Tibial nerve (tissue), 4 donors: ENCODE data around the gene GGA1. TPM values are rescaled to one million over a fixed set of nuclear protein-coding genes. Genes with fewer than 3 reads are reported as not detected.

Source experiments
- DNase-seq, 2 donors: peaks; one replicate each; pipeline ENCODE4 v3.0.0-alpha.2; 2019; ENCODE audit warnings: low spot score in 2 of 2
- H3K27ac ChIP-seq, 4 donors: fragments of 200-600 bp; sonication (generic) in 3 of 4; one replicate each; pipeline ENCODE4 v1.5.1; 2017 to 2019; ENCODE audit warnings: mild to moderate bottlenecking in 1 of 4
- H3K27me3 ChIP-seq, 2 donors: fragments of 200-600 bp; sonication (generic) in 1 of 2; one replicate each; pipeline versions ENCODE4 v1.5.1 to v1.6.0; 2017 to 2019
- H3K36me3 ChIP-seq, 3 donors: fragments of 200-600 bp; sonication (generic); one replicate each; pipeline ENCODE4 v1.5.1; 2018 to 2019
- H3K4me1 ChIP-seq, 4 donors: fragments of 200-600 bp; sonication (generic) in 3 of 4; one replicate each; pipeline ENCODE4 v1.5.1; 2017 to 2019
- H3K4me3 ChIP-seq, 4 donors: fragments of 200-600 bp; sonication (generic) in 3 of 4; one replicate each; pipeline ENCODE4 v1.5.1; 2017 to 2019; ENCODE audit warnings: mild to moderate bottlenecking in 1 of 4, moderate library complexity in 1 of 4
- H3K9me3 ChIP-seq, 4 donors: fragments of 200-600 bp; sonication (generic) in 3 of 4; one replicate each; pipeline ENCODE4 v1.5.1; 2017 to 2019
- CTCF ChIP-seq, 5 experiments: fragments of 200-600 bp in 3 of 5; fragments of 450-650 bp in 2 of 5; sonication (generic) in 3 of 5; IDR thresholded peaks; one replicate each; pipeline ENCODE4 v1.5.1; 2016 to 2019; ENCODE audit warnings: antibody characterized with exemption in 5 of 5, mild to moderate bottlenecking in 3 of 5, moderate library complexity in 2 of 5
- EP300 ChIP-seq, 2 donors: sonication (generic); formaldehyde crosslinking; IDR thresholded peaks; one replicate each; pipeline ENCODE4 v1.6.1; 2017; ENCODE audit warnings: antibody characterized with exemption in 2 of 2, mild to moderate bottlenecking in 1 of 2
- POLR2A ChIP-seq, 2 donors: fragments of 450-650 bp; IDR thresholded peaks; one replicate each; pipeline ENCODE4 v1.6.1; 2017; ENCODE audit warnings: antibody characterized with exemption in 2 of 2, mild to moderate bottlenecking in 2 of 2, moderate library complexity in 2 of 2
- WGBS, 2 donors: methylation state at CpG; one replicate each; pipeline ENCODE4 v1.1.5; 2018; 5-methylcytosine and 5-hydroxymethylcytosine counted together
- total RNA-seq, 4 donors: library from RNA; depleted of rRNA; stranded (reverse); fragments of >200 nt; gene quantifications; one replicate each; pipeline ENCODE4 v1.1.0, GENCODE V29; 2016

The GGA1 gene
- total RNA-seq, 4 donors from 2014 or later: 66.3 to 99.0 (median 77.2) TPM

- Histone ChIP-seq H3K4me3 (no peak overlapping the region), H3K9me3 (no peaks in the 10 kb centered on the region), H3K4me1 (peaks cover 0 to 66% (median 28%) of the 10 kb centered on the region in 4 donors), H3K27me3 (no peaks in the 10 kb centered on the region), H3K27ac (peak overlapping the region; percentile 47 to 90 (median 86)), H3K36me3 (peaks cover 0 to 3% (median 0%) of the 10 kb centered on the region in 3 donors)
- WGBS, 2 donors: 56 to 64% methylated on average over 2 of the region's 2 CpGs
- no peak for TF ChIP-seq POLR2A (IDR thresholded peaks at IDR 0.05)
- no peak for TF ChIP-seq CTCF (IDR thresholded peaks at IDR 0.05)
- no peak for TF ChIP-seq EP300 (IDR thresholded peaks at IDR 0.05)
- no peak for DNase-seq
Observed at GRCh38 chr22:37660709-37661045, 52.0 kb downstream of the GGA1 start.

- peaks cover 0 to 72% (median 29%) of the 10 kb centered on the region in 4 donors for H3K4me1 ChIP-seq
- peaks cover 0 to 9% (median 0%) of the 10 kb centered on the region in 3 donors for H3K36me3 ChIP-seq
- no peaks in the 10 kb centered on the region for H3K9me3 ChIP-seq
- no peaks in the 10 kb centered on the region for H3K27me3 ChIP-seq
- WGBS, 2 donors: 20 to 22% methylated on average over 12 of the region's 12 CpGs
- H3K27ac ChIP-seq: peak overlapping the region; percentile 47 to 90 (median 86)
- peak in 1 of 2 donors; percentile 27 for TF ChIP-seq EP300 (IDR thresholded peaks at IDR 0.05)
- peak in 1 of 2 donors; percentile 42 for TF ChIP-seq POLR2A (IDR thresholded peaks at IDR 0.05)
- TF ChIP-seq CTCF (IDR thresholded peaks at IDR 0.05): peak; percentile 34 to 73 (median 50)
- H3K4me3 ChIP-seq: no peak overlapping the region
- no peak for DNase-seq
Observed at GRCh38 chr22:37661160-37661924, 52.7 kb downstream of the GGA1 start.

- WGBS, 2 donors: 64 to 69% methylated on average over 5 of the region's 5 CpGs
- H3K4me3 ChIP-seq: no peak overlapping the region
- H3K27ac ChIP-seq: peak overlapping the region; percentile 47 to 90 (median 86)
- peaks cover 0 to 75% (median 29%) of the 10 kb centered on the region in 4 donors for H3K4me1 ChIP-seq
- no peaks in the 10 kb centered on the region for H3K9me3 ChIP-seq
- H3K27me3 ChIP-seq: no peaks in the 10 kb centered on the region
- peaks cover 0 to 13% (median 0%) of the 10 kb centered on the region in 3 donors for H3K36me3 ChIP-seq
- DNase-seq: no peak
- no peak for TF ChIP-seq CTCF (IDR thresholded peaks at IDR 0.05)
Observed at GRCh38 chr22:37662039-37662438, 53.4 kb downstream of the GGA1 start.

- TF ChIP-seq EP300 (IDR thresholded peaks at IDR 0.05): no peak
- no peak for TF ChIP-seq CTCF (IDR thresholded peaks at IDR 0.05)
- no peak for TF ChIP-seq POLR2A (IDR thresholded peaks at IDR 0.05)
- no peak overlapping the region for H3K4me3 ChIP-seq
- H3K27me3 ChIP-seq: no peaks in the 10 kb centered on the region
- peak overlapping the region; percentile 51 to 90 (median 78) for H3K27ac ChIP-seq
- H3K9me3 ChIP-seq: no peaks in the 10 kb centered on the region
- peaks cover 0 to 18% (median 0%) of the 10 kb centered on the region in 3 donors for H3K36me3 ChIP-seq
- peaks cover 0 to 81% (median 24%) of the 10 kb centered on the region in 4 donors for H3K4me1 ChIP-seq
- 65 to 69% methylated on average over 16 of the region's 16 CpGs for WGBS, 2 donors
- DNase-seq: no peak
Observed at GRCh38 chr22:37663521-37664140, 55.0 kb downstream of the GGA1 start.
